Stimulated activated CD8-positive, alpha-beta memory T cell treated with anti-CD3 and anti-CD28 coated beads, Interleukin-12 subunit alpha, Interleukin-12 subunit beta, amount 100 ng/mL, for 4 hours (primary cell): Measurements from ENCODE around the gene SUOX.
"Not testable (repeated sequence)": the region's sequence is repeated elsewhere in the genome, so short reads cannot be mapped to it uniquely, and the experiment has no call there.

Experiments
- DNase-seq: peaks from one replicate; pipeline ENCODE4 v3.0.0-alpha.2; 2020; ENCODE audit warnings: low read depth

Gene SUOX

DNA sequence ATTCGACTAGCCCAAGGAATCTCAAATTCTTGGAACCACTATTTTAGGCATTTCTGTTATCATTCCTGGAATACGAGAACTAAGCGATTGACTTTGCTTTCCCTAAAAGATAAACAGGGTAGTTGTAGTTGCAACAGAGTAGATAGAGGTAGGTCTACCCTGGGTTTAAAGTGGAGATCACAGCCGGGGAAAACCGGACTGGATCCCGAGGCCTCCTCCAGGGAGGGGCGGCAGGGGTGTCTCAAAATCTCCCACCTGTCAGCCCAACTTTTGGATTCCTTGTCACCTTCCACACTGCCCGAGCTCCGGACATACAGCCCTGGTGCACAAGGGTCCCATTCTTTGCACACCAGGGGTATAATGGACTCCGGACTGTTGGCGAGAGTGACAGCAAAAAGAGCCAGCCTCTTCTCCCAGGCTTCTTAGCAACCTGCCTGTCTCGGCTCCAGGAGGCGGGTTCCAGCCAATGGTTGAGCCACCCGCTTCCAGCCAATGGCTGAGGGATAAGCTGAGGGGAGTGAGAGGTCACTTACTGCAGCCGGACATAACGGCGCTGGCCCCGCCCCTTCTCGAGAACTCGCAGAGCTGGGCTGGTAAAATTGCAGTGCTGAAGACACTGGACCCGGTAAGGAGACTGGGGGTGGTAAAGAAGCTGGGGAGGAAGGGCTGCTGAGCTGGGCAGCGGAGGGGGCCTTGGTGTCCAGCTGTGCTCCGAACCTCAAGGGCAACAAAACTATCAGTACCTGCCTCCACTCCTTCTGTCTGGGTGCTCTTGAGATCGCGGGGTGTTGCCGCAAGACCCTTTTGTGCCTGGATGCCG is at the start of gene SUOX:
SUOX (plus strand) TSS at position 562 of the 820 bp plus-strand sequence. CDS start 4,946 bp downstream, outside the sequence.
- no peak for DNase-seq

DNA sequence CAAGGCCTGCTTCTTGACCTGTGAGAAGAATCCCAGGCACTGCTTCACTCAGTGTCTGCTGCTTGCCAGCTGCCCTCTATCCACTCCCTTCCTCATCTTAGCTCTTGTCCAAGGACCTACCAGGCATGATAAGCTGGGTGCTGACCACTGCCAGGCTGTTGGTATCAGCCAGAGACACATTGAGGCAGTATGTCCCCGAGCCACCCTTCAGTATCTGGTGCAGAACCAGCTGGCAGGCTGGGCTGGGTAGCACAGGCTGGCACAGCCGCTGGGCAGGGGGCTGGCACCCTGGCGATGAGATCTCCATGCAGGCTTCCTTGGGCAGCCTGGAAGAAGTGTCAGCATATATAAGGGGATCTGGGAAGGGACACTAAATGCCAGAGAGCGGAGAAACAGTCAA is 41.7 kb upstream of the SUOX start:
- no peak for DNase-seq

DNA sequence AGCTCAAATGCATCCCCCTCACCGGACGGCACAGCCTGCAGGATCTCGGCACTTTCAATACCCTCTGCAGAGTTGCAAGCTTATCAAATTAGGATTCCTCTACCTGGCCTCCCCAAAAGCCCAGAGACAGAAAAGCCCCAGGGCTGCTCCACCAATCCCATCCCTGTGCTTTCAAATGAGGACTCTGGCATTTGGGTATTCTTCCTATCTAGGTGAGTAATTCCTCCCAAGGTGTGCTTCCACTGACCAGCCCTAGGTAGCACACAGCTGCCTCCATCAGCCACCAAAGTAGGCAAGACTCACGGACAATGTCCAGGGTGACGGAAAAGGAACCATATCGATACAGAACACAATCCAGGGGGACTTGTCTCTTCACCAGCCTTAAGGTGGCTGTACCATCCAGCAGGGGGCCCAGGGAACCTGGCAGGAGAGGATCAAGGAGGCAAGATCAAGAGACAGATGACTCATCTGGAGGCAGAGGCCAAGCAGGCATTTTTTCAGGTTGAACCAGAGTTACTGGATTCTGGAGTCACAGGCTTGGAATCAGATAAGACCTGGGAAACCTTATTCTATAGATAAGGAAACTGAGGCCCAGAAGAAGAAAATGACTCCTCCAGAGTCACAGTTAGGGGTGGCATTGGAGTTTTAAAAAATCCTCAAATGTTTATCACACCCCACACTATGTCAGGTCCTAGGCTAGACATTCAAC is 41.1 kb upstream of the SUOX start:
- DNase-seq: no peak

DNA sequence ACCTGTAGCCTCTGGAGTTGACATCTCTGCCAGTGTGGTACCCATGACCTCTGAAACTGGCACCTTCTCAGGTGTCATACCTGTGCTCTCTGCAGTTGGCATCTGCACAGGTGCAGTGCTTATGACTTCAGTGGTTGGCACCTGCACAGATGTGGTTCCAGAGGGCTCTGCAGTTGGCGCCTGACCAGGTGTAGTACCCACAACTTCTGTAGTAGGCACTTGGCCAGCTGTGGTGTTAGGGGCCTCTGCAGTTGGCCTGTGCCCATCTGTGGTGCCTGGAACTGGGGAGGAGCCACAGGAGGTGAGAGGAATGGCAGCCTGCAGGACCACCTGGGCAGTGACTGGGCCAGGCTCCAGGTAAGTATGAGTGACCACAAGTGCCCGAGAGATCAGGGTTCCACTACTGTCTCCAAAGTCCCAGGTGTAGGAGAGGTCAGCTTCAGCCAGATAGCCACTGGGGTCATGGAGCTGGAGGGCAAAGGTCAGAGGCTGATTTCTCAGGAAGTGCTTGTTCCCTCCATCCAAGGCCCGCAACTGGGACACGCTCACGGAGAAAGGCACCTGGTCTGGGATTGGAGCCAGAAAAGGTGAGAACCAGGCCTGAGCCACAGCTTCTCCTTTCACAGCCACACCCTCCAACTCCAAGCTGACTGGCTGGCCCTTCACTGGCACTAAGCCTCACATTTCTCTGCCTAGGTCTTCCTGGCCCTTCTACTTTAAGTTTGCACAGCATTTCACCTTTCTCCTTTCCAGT is 39.8 kb upstream of the SUOX start:
- no peak for DNase-seq

DNA sequence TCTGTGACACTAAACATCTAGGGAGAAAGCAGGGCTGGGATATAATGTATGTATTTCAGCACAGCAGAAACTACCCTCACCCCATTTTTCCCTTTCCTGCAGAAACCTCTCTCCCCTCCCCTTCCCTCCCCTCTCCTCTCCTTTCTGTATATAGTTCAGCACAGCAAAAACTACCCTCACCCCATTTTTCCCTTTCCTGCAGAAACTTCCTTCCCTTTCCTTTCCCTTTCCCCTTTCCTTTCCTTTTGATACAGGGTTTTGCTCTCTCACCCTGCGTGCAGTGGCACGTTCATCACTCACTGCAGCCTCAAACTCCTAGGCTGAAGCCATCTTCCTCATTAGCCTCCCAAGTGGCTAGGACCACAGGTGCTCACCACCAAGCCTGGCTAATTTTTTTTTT is 33.3 kb upstream of the SUOX start:
- no peak for DNase-seq

DNA sequence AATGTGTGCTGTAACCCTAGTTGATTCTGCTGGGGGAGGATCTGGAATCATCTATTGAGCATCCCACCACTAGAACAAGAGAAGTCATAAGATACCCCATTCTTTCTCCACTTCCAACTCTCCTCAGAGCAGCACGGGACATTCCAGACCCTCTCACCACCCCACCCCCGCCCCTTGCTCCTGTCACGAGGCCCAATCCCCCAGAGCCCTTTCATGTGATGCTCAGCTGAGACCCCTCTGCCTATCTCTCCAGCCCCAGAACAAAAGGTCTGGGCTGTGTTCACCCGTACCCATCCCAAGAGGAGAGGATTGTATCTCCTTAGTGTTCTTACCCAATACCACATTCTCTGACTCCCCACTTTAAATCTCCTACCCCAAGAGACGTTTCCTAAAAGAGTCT is 31.8 kb upstream of the SUOX start:
- no peak for DNase-seq

DNA sequence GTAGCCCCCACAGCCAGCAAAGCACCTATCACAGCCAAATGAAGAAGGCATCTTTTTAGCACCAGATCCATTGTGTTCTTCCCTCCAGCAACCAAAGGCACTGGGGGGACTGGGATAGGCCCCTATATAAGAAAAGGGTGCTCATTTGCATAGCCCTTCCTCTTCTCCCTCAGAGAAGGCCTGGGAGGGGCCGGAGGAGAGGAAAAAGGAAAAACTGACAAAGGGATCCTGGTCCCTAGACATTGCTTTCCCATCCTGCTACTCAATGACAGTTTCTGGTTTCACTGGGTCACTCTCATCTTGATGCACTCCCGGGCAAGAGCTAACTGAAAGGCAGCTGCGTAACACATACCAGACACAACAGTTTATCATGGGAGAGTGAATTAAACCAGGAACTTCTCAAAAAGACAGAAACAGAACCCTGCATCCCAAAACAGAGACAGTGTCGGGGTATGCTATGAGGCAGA is 31.1 kb upstream of the SUOX start, which contains the start of gene PMEL:
PMEL (minus strand) TSS at position 102 of the 467 bp plus-strand sequence; CDS start at position 71, 31 bp downstream.
- DNase-seq: no peak

DNA sequence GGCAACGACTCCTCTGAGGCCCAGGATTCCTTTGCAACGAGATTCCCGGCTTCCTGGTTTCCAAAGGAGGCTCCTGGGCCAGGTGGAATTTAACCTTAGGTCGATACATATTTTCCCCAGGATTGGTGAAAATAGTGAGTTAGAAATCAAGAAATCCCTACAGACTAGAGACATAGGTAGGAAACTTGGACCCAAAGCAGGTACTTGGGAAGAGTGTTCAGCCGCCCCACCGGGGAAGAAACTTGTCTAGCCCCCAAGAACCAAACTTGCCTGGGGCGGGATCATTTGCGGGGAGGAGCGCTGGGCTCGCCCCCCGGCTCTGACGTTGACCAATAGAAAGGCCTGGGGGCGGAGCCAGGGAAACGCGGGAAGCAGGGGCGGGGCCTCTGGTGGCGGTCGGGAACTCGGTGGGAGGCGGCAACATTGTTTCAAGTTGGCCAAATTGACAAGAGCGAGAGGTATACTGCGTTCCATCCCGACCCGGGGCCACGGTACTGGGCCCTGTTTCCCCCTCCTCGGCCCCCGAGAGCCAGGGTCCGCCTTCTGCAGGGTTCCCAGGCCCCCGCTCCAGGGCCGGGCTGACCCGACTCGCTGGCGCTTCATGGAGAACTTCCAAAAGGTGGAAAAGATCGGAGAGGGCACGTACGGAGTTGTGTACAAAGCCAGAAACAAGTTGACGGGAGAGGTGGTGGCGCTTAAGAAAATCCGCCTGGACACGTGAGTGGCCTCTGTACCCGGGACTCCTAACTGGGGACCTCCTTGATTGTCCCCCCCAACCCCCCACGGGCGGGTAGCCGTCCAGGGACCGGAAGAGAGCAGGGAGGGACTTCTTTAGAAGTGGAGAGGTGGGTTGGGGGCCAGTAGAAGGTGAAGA is 30.4 kb upstream of the SUOX start, which contains the start of gene CDK2:
CDK2 (plus strand) TSS at position 423 of the 874 bp plus-strand sequence; CDS start at position 602, 179 bp downstream.
- peak; percentile 84 for DNase-seq

DNA sequence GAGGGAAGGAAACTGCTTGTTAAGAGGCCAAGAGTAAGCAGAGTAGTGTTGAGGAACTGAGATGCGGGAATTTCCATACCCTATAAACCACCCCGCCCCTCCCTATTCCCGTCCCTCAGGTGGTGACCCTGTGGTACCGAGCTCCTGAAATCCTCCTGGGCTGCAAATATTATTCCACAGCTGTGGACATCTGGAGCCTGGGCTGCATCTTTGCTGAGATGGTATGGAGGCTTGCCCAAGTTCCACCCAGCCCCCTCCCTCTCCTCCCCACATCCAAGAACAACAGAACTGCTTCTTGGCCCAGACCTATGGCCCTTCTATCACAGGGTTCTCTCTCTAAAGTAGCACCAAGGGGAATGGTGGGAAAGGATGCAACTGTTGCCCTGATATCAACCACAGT is 27.7 kb upstream of the SUOX start:
- DNase-seq: no peak

DNA sequence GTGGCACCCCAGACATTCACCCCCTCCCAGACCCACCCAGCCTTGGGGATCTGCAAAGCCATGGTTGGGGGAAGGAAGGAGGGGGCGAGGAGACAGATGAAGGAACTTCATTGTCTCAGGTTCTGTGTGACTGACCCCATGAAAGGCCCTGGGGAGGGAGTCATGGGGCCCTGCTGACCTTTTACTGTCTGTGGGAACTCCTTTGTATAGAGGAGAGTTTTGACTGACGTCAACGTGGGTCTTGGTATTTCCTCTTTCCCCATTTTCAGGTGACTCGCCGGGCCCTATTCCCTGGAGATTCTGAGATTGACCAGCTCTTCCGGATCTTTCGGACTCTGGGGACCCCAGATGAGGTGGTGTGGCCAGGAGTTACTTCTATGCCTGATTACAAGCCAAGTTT is 26.3 kb upstream of the SUOX start:
- no peak for DNase-seq

DNA sequence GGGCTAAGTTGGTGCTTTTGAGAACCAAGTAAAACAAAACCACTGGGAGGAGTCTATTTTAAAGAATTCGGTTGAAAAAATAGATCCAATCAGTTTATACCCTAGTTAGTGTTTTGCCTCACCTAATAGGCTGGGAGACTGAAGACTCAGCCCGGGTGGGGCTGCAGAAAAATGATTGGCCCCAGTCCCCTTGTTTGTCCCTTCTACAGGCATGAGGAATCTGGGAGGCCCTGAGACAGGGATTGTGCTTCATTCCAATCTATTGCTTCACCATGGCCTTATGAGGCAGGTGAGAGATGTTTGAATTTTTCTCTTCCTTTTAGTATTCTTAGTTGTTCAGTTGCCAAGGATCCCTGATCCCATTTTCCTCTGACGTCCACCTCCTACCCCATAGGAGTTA is 25.0 kb upstream of the SUOX start:
- no peak for DNase-seq

DNA sequence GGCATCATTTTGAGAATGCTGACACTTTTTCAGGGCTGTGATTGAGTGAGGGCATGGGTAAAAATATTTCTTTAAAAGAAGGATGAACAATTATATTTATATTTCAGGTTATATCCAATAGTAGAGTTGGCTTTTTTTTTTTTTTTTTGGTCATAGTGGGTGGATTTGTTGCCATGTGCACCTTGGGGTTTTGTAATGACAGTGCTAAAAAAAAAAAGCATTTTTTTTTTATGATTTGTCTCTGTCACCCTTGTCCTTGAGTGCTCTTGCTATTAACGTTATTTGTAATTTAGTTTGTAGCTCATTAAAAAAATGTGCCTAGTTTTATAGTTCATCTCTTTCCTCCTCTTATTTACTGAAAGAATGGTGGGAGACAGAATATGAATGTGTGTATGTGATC is 24.6 kb upstream of the SUOX start:
- DNase-seq: no peak

DNA sequence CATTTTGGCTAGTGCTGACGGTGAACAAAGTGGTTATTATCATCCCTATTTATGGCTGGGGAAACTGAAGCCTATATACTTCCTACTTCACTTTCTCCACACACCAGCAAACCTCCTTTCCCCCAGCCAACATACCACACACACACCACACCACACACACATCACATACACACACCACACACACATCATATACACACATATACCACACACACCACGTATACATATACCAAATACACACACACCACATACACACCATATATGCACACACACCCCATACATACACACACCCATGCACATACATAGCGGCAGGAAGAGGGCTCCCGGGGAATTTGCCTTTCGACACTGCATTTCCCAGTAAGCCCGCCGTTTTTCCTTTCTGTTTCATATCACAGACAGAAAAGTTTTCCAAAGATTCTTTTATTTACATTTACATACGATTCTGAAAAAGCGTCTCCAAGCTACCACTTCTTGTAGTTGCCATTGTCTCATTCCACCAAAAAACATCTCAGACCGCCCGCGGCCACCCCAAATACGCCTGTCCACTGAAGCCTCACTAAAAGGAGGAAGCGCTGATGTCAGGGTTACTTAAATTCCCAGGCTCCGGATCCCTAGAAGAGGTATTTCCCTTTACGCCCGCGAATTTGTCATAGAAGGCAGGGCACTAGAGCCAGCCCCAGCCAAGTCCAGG is 24.0 kb upstream of the SUOX start:
- DNase-seq: no peak

DNA sequence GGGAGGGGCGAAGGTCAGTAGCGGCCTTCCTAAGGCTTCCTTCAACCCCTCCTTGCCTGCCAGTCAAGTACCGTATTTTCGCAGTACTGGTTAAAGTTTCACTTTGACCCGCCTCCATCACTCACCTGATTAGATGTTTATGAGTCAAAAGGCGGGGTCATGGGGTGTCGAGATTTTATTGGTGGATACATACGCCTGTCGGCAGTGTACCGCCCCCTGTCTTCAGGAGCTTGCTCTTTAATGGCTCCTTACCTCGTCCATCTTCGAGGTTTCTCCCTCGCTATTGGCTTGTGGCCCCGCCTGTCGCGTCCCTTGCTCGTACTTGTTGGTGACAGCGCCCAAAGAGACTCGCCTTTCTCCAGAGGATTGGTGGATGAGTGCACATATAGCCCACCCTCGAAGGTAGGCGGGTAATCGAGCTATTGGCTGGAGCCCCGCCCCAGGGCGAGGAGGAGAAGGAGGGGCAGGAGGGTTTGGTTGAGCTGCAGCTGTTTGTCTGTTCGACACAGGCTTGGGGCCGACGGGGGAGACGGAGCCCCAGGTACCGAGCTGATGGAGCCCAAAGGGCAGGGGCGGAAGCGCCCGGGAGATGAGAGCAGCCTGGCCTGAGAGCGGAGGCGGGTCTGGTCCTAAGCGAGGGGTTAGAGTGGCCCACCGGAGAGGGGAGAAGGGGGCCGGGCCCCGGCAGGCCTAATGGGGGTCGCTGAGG is 23.3 kb upstream of the SUOX start, which contains the start of gene RAB5B:
RAB5B (plus strand) TSS at position 480 of the 709 bp plus-strand sequence. CDS start 12,883 bp downstream, outside the sequence.
- DNase-seq: peak; percentile 92

DNA sequence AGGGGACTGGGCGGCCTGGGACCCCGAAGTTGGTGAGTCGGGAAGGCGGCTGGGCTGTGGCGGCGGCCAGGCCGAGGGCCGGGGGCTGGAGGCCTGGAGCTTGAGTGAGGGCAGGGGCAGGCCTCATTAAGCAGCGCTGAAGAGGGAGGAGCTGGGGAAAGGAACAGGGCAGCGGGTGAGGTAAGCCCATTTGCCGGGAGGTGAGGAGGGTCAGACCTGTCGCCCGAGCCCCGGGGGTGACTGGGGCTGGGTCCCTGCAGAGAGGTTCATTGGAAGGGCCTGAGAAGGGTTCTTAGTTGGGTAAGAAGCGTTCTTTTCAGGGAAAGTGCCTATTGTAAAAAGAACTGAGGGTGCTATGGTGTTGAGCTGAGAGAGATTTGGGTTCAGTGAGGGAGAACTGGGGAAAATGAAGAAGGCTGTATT is 22.8 kb upstream of the SUOX start:
- DNase-seq: no peak

DNA sequence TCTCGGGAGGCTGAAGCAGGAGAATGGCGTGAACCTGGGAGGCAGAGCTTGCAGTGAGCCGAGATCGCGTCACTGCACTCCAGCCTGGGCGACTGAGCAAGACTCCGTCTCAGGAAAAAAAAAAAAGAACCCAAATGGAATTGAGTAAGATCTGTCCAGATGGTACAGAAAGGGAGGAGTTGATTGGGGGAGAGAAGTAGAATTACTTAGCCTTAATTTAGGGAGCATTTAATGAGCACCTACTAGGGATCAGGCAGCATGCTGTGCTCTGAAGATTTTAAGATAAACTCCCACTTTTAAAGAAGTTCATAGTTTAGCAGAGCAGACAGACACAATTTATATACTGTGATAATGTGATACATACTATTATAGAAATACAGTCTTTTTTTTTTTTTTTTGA is 18.7 kb upstream of the SUOX start:
- DNase-seq: no peak

DNA sequence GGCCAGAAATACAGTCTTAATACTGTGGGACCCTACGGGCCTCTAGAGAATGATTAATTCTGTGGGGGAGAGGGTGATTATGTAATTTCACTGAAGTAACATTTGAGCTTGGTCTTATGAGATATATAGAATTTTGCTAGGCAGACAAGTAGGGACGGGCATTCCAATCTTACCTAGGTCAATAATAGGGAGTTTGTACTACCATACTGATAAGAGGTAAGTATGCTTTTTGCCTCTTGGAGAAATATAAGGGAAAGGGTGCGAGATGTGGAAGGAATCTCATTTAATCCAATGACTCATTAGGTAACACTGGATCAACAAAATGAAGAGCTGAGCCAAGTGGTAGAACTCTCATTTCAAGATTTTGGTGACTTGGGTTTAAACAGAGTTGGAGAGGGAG is 18.0 kb upstream of the SUOX start:
- DNase-seq: no peak

DNA sequence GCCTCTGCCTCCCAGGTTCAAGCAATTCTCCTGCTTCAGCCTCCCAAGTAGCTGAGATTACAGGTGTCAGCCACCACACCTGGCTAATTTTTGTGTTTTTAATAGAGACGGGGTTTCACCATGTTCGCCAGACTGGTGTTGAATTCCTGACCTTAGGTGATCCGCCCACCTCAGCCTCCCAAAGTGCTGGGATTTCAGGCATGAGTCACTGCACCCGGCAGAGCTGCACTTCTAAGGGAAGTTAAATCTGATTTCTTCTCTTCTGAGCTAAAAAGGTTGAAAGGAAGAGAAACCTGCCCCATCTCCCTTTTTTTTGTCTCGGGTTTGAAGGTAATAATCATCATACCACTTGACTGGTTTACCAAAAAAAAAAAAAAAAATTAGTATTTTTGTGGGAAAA is 15.2 kb upstream of the SUOX start:
- DNase-seq: not testable (repeated sequence)

DNA sequence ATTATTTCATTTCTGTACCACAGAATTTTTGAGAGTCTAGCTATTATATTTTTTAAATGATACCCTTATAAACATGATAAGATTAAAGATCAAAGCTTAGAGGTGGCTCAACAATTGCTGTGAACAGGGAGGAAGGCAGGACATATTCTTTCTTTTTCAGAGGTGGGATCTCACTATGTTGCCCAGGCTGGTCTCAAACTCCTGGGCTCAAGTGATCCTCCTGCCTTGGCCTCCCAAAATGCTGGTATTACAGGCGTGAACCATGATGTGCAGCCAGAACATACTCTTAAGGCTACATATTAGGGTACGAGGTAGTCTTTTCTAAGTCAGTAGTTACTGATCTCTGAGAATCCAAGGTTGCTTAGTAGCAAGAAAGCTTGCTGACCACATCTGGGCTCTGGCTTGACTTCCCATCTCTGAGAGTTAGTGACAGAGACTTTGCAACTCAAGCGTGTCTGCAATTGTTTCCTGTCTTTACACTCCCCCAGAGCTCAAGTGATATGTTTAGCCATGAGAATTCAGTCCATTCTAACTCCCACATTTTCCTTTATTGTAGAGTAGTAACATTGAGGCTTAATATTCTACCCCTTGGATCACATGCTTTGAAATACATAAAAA is 14.6 kb upstream of the SUOX start:
- no peak for DNase-seq
